GM23338 (cell line): ENCODE results near the gene TSPO2. TPM values are rescaled to one million over a fixed set of nuclear protein-coding genes. Genes with fewer than 3 reads are reported as not detected.

Source experiments
- ATAC-seq: fragments of 200-7000 bp; cut with Tn5 transposase; 3 replicates; pipeline ENCODE4 v1.9.1; 2020
- DNase-seq: peaks from one replicate; pipeline ENCODE4 v3.0.0-alpha.2; 2015; ENCODE audit warnings: low spot score
- H2AFZ ChIP-seq: fragments of 200-600 bp; sonication (generic); 2 replicates; pipeline ENCODE4 v1.8.0; 2016; ENCODE audit warnings: antibody characterized with exemption, mild to moderate bottlenecking, moderate library complexity
- H3F3A ChIP-seq: fragments of 200-600 bp; sonication (generic); replicated peaks from 2 replicates; pipeline ENCODE4 v1.8.0; 2017; ENCODE audit warnings: antibody characterized with exemption, mixed run types, low read depth
- H3K27ac ChIP-seq: fragments of 200-600 bp; sonication (generic); 2 replicates; pipeline ENCODE4 v1.6.1; 2016; ENCODE audit warnings: low read depth
- H3K27me3 ChIP-seq: fragments of 200-600 bp; sonication (generic); 2 replicates; pipeline ENCODE4 v1.8.0; 2016; ENCODE audit warnings: mild to moderate bottlenecking, mixed run types, moderate library complexity; ENCODE audit not compliant: insufficient read depth
- H3K36me3 ChIP-seq: fragments of 200-600 bp; sonication (generic); 2 replicates; pipeline ENCODE4 v1.8.0; 2016; ENCODE audit warnings: mild to moderate bottlenecking; ENCODE audit not compliant: insufficient read depth
- H3K4me1 ChIP-seq: fragments of 200-600 bp; sonication (generic); 2 replicates; pipeline ENCODE4 v1.8.0; 2016; ENCODE audit warnings: mild to moderate bottlenecking, moderate library complexity; ENCODE audit not compliant: insufficient read depth
- H3K4me2 ChIP-seq: fragments of 200-600 bp; sonication (generic); 2 replicates; pipeline ENCODE4 v1.7.1; 2017; ENCODE audit warnings: mixed run types
- H3K4me3 ChIP-seq: fragments of 200-600 bp; sonication (generic); 2 replicates; pipeline ENCODE4 v1.6.1; 2016; ENCODE audit warnings: mixed run types
- H3K79me2 ChIP-seq: fragments of 200-600 bp; sonication (generic); replicated peaks from 2 replicates; pipeline ENCODE4 v1.8.0; 2017; ENCODE audit warnings: mild to moderate bottlenecking; ENCODE audit not compliant: insufficient read depth
- H3K9me2 ChIP-seq: fragments of 200-600 bp; sonication (generic); 2 replicates; pipeline ENCODE4 v1.8.0; 2017; ENCODE audit not compliant: insufficient read depth
- H4K20me1 ChIP-seq: fragments of 200-600 bp; sonication (generic); replicated peaks from 2 replicates; pipeline ENCODE4 v1.8.0; 2017; ENCODE audit warnings: mild to moderate bottlenecking; ENCODE audit not compliant: insufficient read depth
- H3K27ac Mint-ChIP-seq: 2 replicates; pipeline ENCODE4 v1.8.0; 2020; ENCODE audit warnings: inconsistent platforms, mild to moderate bottlenecking, moderate library complexity, mixed read lengths
- H3K27me3 Mint-ChIP-seq: 3 replicates; pipeline ENCODE4 v1.8.0; 2022; ENCODE audit warnings: low read depth, mild to moderate bottlenecking, moderate library complexity, mixed read lengths, inconsistent platforms; ENCODE audit not compliant: insufficient read depth, poor library complexity
- H3K36me3 Mint-ChIP-seq: 3 replicates; pipeline ENCODE4 v1.8.0; 2021; ENCODE audit warnings: low read depth, mild to moderate bottlenecking, inconsistent platforms, moderate library complexity, mixed read lengths
- H3K4me1 Mint-ChIP-seq: 3 replicates; pipeline ENCODE4 v1.8.0; 2020; ENCODE audit warnings: mild to moderate bottlenecking, inconsistent platforms, mixed read lengths
- H3K4me3 Mint-ChIP-seq: 3 replicates; pipeline ENCODE4 v1.8.0; 2021; ENCODE audit warnings: moderate library complexity, mild to moderate bottlenecking, inconsistent platforms, mixed read lengths
- H3K9me3 Mint-ChIP-seq: 3 replicates; pipeline ENCODE4 v1.8.0; 2020; ENCODE audit warnings: moderate library complexity, mild to moderate bottlenecking, inconsistent platforms, mixed read lengths
- CREB1 ChIP-seq: fragments of 250-450 bp; sonication (Bioruptor Pico); IDR thresholded peaks from 2 replicates; pipeline ENCODE4 v1.5.0; 2020; ENCODE audit warnings: low read depth, mild to moderate bottlenecking, moderate library complexity
- EZH2 ChIP-seq: fragments of 200-600 bp; sonication (generic); IDR thresholded peaks from one replicate; pipeline ENCODE4 v1.8.0; 2017; ENCODE audit warnings: antibody characterized with exemption, mild to moderate bottlenecking, low read depth; ENCODE audit not compliant: unreplicated experiment
- EZH2phosphoT487 ChIP-seq: fragments of 200-600 bp; sonication (generic); IDR thresholded peaks from one replicate; pipeline ENCODE4 v1.8.1; 2018; ENCODE audit warnings: antibody characterized with exemption; ENCODE audit not compliant: unreplicated experiment
- JUNB ChIP-seq: IDR thresholded peaks from one replicate; pipeline ENCODE4 v1.6.1; 2016; ENCODE audit warnings: antibody characterized with exemption; ENCODE audit not compliant: unreplicated experiment
- NANOG ChIP-seq: IDR thresholded peaks from 2 replicates; pipeline ENCODE4 v1.6.1; 2016; ENCODE audit warnings: antibody characterized with exemption, borderline replicate concordance
- POLR2AphosphoS5 ChIP-seq: IDR thresholded peaks from 2 replicates; pipeline ENCODE4 v1.6.1; 2016; ENCODE audit warnings: antibody characterized with exemption, low read depth
- REST ChIP-seq: IDR thresholded peaks from one replicate; pipeline ENCODE4 v1.6.1; 2018; ENCODE audit warnings: antibody characterized with exemption; ENCODE audit not compliant: unreplicated experiment
- STAT1 ChIP-seq: IDR thresholded peaks from one replicate; pipeline ENCODE4 v1.6.1; 2016; ENCODE audit warnings: antibody characterized with exemption; ENCODE audit not compliant: unreplicated experiment
- ZNF114 ChIP-seq: fragments of 250-450 bp; sonication (Bioruptor Pico); IDR thresholded peaks from 2 replicates; pipeline ENCODE4 v1.5.0; 2020; ENCODE audit warnings: mild to moderate bottlenecking, moderate library complexity
- ZNF331 ChIP-seq: fragments of 250-450 bp; sonication (Bioruptor Pico); IDR thresholded peaks from 2 replicates; pipeline ENCODE4 v1.5.0; 2020; ENCODE audit warnings: low read depth, mild to moderate bottlenecking, moderate library complexity
- ZNF462 ChIP-seq: fragments of 250-450 bp; sonication (Bioruptor Pico); IDR thresholded peaks from 2 replicates; pipeline ENCODE4 v1.5.0; 2020; ENCODE audit warnings: mild to moderate bottlenecking, moderate library complexity
- long read RNA-seq: library from polyadenylated mRNA; unstranded; transcript quantifications from one replicate; pipeline ENCODE4 v2.0.0, GENCODE V29; 2020; ENCODE audit not compliant: unreplicated experiment
- polyA plus RNA-seq: library from polyadenylated mRNA; unstranded; fragments of >200 nt; fragmentation: Nextera tagmentation; extraction: Ambion mirVana; gene quantifications from 2 replicates; pipeline ENCODE4 v1.2.1, GENCODE V29; 2016
- total RNA-seq: library from RNA; depleted of rRNA; stranded (reverse); fragments of >200 nt; shearing (Covaris generic); gene quantifications from 2 replicates; pipeline ENCODE4 v1.2.3, GENCODE V29; 2014; rRNA removed
- TF ChIP-seq, protein P1 (sequence below), 2 experiments: fragments of 200-600 bp in 1 of 2; sonication (generic) in 1 of 2; conservative IDR thresholded peaks; 2 replicates each; pipeline versions ENCODE4 v1.5.1 to v1.6.1; 2016 to 2017; ENCODE audit warnings: antibody characterized with exemption in 2 of 2, low read depth in 2 of 2, mild to moderate bottlenecking in 2 of 2, moderate library complexity in 1 of 2
- TF ChIP-seq, protein P2 (sequence below): IDR thresholded peaks from 2 replicates; pipeline ENCODE4 v1.6.1; 2016; ENCODE audit warnings: antibody characterized with exemption

The TSPO2 gene
- total RNA-seq (not detected in 2 replicates), polyA plus RNA-seq (0.31 TPM in 1 of 2 replicates, not detected in the other)
- long read RNA-seq, result 0 reads

DNA sequence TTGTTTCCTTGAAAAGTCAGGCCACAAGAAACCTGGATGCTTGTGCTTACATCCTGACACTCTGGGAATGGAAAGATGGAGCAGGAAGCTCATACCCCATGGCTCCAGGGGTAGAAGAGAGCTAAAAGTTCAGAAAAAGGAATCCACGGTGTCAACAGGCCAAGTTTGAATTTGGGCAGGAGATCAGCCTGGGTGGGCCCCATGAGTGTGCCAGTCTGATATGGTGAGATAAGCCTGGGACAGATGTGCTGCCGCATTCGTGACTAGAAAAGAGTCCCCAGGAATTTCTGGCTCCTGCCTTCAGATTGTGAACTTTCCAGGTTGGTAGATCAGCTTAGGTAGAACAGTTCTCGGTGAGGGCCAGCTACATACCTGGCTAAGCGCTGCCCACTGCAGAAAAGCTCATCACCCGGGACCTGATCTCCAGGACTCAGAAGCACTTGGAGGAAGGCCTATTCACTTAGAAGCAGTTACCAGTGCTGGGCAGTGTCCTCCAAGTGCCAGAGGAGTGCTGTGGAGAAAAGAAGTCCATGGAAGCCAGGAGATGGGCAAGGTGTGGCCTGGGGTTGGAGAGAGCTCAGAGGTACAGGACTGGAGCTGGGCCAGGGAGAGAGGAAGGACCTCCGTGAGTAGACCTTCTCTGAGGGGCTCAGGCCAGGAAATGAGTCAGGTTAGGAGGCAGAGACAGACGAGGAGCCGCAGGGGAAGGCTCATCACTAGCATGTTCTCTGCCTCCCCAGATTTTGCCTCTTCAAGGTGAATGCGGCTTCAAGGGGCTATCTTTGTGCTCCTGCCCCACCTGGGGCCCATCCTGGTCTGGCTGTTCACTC lies at the start of gene TSPO2:
Gene TSPO2, plus strand, starts transcription at position 242 of the 830 bp plus-strand sequence. Its CDS starts 519 bp downstream, at position 761.
- Histone ChIP-seq H3K79me2 (no peaks in the 10 kb centered on the region), H4K20me1 (no peaks in the 10 kb centered on the region), H3K27ac (no peak within 1 kb of the TSS), H3K27me3 (no peaks in the 10 kb centered on the region), H3F3A (no peaks in the 10 kb centered on the region), H3K9me2 (no peaks in the 10 kb centered on the region), H3K4me1 (no peaks in the 10 kb centered on the region; the same call in 1 of the 2 replicates), H2AFZ (no peak within 1 kb of the TSS), H3K36me3 (no peaks in the 10 kb centered on the region; the same call in 1 of the 2 replicates), H3K4me2 (no peak within 1 kb of the TSS), H3K4me3 (no peak within 1 kb of the TSS)
- no peak within 1 kb of the TSS for H3K27ac Mint-ChIP-seq
- H3K36me3 Mint-ChIP-seq, result no peaks in the 10 kb centered on the region
- DNase-seq (no peak), ATAC-seq (no peak)
- H3K27me3 Mint-ChIP-seq, result peaks cover 5% of the 10 kb centered on the region
- peaks cover 10% of the 10 kb centered on the region for H3K4me1 Mint-ChIP-seq
- H3K4me3 Mint-ChIP-seq, result no peak within 1 kb of the TSS
- TF ChIP-seq ZNF114 (CRISPR knock-in tag) (no peak), JUNB (no peak), EZH2phosphoT487 (no peak), POLR2AphosphoS5 (no peak), ZNF462 (CRISPR knock-in tag) (no peak), CREB1 (CRISPR knock-in tag) (no peak), EZH2 (no peak), ZNF331 (CRISPR knock-in tag) (no peak), NANOG (no peak), STAT1 (no peak), REST (no peak)
- TF ChIP-seq, protein P1, sequence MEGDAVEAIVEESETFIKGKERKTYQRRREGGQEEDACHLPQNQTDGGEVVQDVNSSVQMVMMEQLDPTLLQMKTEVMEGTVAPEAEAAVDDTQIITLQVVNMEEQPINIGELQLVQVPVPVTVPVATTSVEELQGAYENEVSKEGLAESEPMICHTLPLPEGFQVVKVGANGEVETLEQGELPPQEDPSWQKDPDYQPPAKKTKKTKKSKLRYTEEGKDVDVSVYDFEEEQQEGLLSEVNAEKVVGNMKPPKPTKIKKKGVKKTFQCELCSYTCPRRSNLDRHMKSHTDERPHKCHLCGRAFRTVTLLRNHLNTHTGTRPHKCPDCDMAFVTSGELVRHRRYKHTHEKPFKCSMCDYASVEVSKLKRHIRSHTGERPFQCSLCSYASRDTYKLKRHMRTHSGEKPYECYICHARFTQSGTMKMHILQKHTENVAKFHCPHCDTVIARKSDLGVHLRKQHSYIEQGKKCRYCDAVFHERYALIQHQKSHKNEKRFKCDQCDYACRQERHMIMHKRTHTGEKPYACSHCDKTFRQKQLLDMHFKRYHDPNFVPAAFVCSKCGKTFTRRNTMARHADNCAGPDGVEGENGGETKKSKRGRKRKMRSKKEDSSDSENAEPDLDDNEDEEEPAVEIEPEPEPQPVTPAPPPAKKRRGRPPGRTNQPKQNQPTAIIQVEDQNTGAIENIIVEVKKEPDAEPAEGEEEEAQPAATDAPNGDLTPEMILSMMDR (conservative IDR thresholded peaks at IDR 0.05; ENCODE audit: low read depth in 2 of 2), result no peak
- TF ChIP-seq, protein P2, sequence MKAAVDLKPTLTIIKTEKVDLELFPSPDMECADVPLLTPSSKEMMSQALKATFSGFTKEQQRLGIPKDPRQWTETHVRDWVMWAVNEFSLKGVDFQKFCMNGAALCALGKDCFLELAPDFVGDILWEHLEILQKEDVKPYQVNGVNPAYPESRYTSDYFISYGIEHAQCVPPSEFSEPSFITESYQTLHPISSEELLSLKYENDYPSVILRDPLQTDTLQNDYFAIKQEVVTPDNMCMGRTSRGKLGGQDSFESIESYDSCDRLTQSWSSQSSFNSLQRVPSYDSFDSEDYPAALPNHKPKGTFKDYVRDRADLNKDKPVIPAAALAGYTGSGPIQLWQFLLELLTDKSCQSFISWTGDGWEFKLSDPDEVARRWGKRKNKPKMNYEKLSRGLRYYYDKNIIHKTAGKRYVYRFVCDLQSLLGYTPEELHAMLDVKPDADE, result no peak
- H3K9me3 Mint-ChIP-seq, result no peaks in the 10 kb centered on the region
